Measurements from ENCODE around the gene ADRM1.

ADRM1 gene

DNA sequence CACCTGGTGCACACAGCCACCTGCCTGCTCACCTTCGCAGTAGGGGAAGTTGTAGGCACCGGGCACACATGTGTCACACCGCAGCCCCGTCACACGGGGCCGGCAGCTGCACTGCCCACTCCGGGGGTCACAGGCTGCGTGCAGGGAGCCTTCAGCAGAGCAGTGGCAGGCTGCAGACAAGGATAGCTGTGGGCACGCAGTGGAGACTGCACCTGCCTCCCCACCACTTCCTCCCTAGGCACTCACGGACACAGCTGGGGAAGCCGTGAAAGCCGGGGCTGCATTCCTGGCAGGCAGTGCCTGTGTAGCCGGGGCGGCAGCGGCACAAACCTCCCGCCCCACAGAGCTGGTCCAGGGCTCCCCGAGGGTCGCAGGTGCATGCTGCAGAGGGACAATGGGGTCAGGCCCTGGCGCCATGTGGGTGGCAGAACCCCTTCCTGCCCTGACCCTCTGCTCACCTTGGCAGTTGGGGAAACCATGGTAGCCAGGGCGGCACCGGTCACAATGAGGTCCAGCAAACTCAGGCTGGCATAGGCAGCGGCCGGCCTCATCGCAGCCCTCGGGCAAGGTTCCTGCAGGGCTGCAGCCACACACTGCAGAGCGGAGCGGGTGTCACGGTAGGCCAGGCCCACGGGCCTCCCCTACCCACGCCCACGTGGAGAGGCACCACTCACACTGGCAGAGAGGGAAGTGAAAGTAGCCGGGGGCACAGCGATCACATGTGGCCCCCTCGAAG, 34.9 kb downstream of the ADRM1 start:
- no peaks in the 10 kb centered on the region for H3K4me1 ChIP-seq (ENCODE audit: control insufficient read depth, insufficient read depth, low read length)
- no peaks in the 10 kb centered on the region for H3K9me3 ChIP-seq (ENCODE audit: control insufficient read depth, low read length)
- H3K27ac ChIP-seq (ENCODE audit: insufficient read depth, low read depth, low read length, poor library complexity, severe bottlenecking): no peak overlapping the region
- WGBS, 2 experiments: 95 to 97% methylated on average over 34 of the region's 34 CpGs
- H3K4me3 ChIP-seq (ENCODE audit: insufficient read depth, low read depth, low read length): no peak overlapping the region
- H3K27me3 ChIP-seq (ENCODE audit: control insufficient read depth, insufficient read depth, low read length, poor library complexity, severe bottlenecking): no peaks in the 10 kb centered on the region
- H3K36me3 ChIP-seq (ENCODE audit: control insufficient read depth, insufficient read depth, low read length): peaks cover 28% of the 10 kb centered on the region

DNA sequence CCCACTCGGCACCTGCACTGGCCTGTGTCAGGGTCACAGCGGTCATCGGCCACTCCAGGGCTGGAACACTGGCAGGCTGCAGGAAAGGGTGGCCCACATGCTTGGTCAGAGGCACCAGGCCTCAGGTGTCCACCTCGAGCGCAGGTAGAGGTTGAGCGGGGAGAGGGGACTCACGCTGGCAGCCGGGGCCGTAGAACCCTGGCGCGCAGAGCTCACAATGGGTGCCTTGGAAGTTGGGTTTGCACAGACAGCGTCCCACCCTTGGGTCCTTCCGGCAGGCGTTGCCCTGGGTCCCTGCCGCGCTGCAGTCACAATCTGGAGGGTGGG, 35.5 kb downstream of the ADRM1 start:
- Histone ChIP-seq H3K4me1 (ENCODE audit: control insufficient read depth, insufficient read depth, low read length) (no peaks in the 10 kb centered on the region), H3K27ac (ENCODE audit: insufficient read depth, low read depth, low read length, poor library complexity, severe bottlenecking) (no peak overlapping the region), H3K27me3 (ENCODE audit: control insufficient read depth, insufficient read depth, low read length, poor library complexity, severe bottlenecking) (no peaks in the 10 kb centered on the region), H3K36me3 (ENCODE audit: control insufficient read depth, insufficient read depth, low read length) (peaks cover 23% of the 10 kb centered on the region), H3K4me3 (ENCODE audit: insufficient read depth, low read depth, low read length) (no peak overlapping the region), H3K9me3 (ENCODE audit: control insufficient read depth, low read length) (no peaks in the 10 kb centered on the region)
- WGBS, 2 experiments: 95% methylated on average over 16 of the region's 16 CpGs

DNA sequence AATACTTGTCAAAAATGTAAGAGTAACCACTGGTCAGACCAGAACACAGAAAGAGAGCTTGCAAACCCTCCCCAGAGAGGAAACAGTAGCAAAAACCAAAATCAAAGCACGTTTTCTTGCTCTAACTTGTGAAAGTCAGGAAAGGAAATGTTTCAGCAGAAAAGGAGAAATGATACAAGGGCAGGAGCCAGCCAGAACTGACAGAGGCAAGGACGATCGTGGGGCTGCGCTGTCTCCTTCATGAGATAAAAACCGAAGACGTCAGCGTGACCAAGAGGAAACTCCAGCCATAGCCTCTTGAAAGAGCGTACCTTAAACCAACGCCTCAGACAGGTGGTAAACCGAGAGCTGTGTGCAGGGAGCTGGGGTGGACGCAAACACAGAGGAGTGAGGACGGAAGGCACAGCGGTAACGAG, 36.9 kb downstream of the ADRM1 start:
- Histone ChIP-seq H3K9me3 (ENCODE audit: control insufficient read depth, low read length) (no peaks in the 10 kb centered on the region), H3K4me3 (ENCODE audit: insufficient read depth, low read depth, low read length) (no peak overlapping the region), H3K27ac (ENCODE audit: insufficient read depth, low read depth, low read length, poor library complexity, severe bottlenecking) (no peak overlapping the region), H3K36me3 (ENCODE audit: control insufficient read depth, insufficient read depth, low read length) (peaks cover 21% of the 10 kb centered on the region), H3K27me3 (ENCODE audit: control insufficient read depth, insufficient read depth, low read length, poor library complexity, severe bottlenecking) (no peaks in the 10 kb centered on the region), H3K4me1 (ENCODE audit: control insufficient read depth, insufficient read depth, low read length) (no peaks in the 10 kb centered on the region)
- 89 to 90% methylated on average over 14 of the region's 14 CpGs for WGBS, 2 experiments

DNA sequence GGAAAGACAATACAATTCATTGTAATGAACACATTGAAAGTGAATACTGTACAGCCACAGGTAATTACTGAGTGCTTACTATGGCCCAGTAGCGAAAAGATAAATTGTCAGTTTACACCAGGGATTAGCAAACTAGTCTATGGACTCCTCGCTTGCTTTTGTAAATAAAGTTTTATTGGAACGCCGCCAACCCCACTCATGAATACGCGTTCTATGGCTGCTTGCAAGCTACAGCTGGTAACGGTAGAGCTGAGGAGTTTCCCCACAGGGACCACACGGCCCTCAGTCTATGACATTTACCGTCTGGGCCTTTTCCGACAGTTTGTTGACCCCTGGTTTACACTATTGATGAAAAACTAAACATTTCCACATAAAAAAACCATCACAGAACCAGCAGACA, 40.1 kb downstream of the ADRM1 start:
- H3K27me3 ChIP-seq (ENCODE audit: control insufficient read depth, insufficient read depth, low read length, poor library complexity, severe bottlenecking): no peaks in the 10 kb centered on the region
- peaks cover 22% of the 10 kb centered on the region for H3K36me3 ChIP-seq (ENCODE audit: control insufficient read depth, insufficient read depth, low read length)
- H3K27ac ChIP-seq (ENCODE audit: insufficient read depth, low read depth, low read length, poor library complexity, severe bottlenecking): no peak overlapping the region
- no peaks in the 10 kb centered on the region for H3K4me1 ChIP-seq (ENCODE audit: control insufficient read depth, insufficient read depth, low read length)
- no peaks in the 10 kb centered on the region for H3K9me3 ChIP-seq (ENCODE audit: control insufficient read depth, low read length)
- no peak overlapping the region for H3K4me3 ChIP-seq (ENCODE audit: insufficient read depth, low read depth, low read length)
- WGBS, 2 experiments: 95 to 97% methylated on average over 10 of the region's 10 CpGs

DNA sequence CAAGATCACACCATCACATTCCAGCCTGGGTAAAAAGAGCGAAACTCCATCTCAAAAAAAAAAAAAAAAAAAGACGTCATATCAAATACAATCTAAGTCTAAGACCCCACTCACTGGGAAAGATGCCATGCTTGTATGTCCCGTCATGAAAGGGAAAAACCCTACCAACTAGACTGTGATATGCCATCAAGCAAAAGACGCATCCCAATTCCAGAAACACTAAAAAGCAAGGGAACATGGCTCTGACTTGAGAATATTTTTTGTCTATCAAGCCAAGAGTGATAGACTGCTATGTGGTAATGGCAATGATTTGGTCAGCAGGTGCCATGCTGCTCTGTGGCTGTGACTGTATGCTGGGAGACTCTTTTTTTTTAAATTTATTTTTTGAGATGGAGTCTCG, 41.3 kb downstream of the ADRM1 start:
- Histone ChIP-seq H3K4me3 (ENCODE audit: insufficient read depth, low read depth, low read length) (no peak overlapping the region), H3K27me3 (ENCODE audit: control insufficient read depth, insufficient read depth, low read length, poor library complexity, severe bottlenecking) (no peaks in the 10 kb centered on the region), H3K27ac (ENCODE audit: insufficient read depth, low read depth, low read length, poor library complexity, severe bottlenecking) (no peak overlapping the region), H3K9me3 (ENCODE audit: control insufficient read depth, low read length) (no peaks in the 10 kb centered on the region), H3K4me1 (ENCODE audit: control insufficient read depth, insufficient read depth, low read length) (no peaks in the 10 kb centered on the region), H3K36me3 (ENCODE audit: control insufficient read depth, insufficient read depth, low read length) (peaks cover 16% of the 10 kb centered on the region)
- WGBS, 2 experiments: 94 to 97% methylated on average over 5 of the region's 5 CpGs

DNA sequence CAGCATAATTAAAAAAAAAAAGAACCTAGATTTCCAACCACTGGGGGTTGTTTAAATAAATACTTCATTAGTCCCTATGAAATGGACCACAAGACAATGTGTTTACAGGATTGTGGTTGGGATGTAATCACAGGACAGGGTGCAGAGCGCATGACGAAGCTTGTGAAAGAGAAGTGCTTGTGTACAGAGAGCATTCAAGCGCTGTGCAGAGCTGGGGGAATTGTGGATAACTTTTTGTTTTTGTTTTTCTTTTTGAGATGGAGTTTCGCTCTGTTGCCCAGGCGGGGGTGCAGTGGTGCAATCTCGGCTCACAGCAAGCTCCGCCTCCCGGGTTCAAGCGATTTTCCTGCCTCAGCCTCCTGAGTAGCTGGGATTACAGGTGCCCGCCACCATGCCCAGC, 42.0 kb downstream of the ADRM1 start:
- Histone ChIP-seq H3K4me3 (ENCODE audit: insufficient read depth, low read depth, low read length) (no peak overlapping the region), H3K27me3 (ENCODE audit: control insufficient read depth, insufficient read depth, low read length, poor library complexity, severe bottlenecking) (no peaks in the 10 kb centered on the region), H3K36me3 (ENCODE audit: control insufficient read depth, insufficient read depth, low read length) (peaks cover 15% of the 10 kb centered on the region), H3K27ac (ENCODE audit: insufficient read depth, low read depth, low read length, poor library complexity, severe bottlenecking) (no peak overlapping the region), H3K4me1 (ENCODE audit: control insufficient read depth, insufficient read depth, low read length) (no peaks in the 10 kb centered on the region), H3K9me3 (ENCODE audit: control insufficient read depth, low read length) (no peaks in the 10 kb centered on the region)
- WGBS, 2 experiments: 93% methylated on average over 10 of the region's 10 CpGs

DNA sequence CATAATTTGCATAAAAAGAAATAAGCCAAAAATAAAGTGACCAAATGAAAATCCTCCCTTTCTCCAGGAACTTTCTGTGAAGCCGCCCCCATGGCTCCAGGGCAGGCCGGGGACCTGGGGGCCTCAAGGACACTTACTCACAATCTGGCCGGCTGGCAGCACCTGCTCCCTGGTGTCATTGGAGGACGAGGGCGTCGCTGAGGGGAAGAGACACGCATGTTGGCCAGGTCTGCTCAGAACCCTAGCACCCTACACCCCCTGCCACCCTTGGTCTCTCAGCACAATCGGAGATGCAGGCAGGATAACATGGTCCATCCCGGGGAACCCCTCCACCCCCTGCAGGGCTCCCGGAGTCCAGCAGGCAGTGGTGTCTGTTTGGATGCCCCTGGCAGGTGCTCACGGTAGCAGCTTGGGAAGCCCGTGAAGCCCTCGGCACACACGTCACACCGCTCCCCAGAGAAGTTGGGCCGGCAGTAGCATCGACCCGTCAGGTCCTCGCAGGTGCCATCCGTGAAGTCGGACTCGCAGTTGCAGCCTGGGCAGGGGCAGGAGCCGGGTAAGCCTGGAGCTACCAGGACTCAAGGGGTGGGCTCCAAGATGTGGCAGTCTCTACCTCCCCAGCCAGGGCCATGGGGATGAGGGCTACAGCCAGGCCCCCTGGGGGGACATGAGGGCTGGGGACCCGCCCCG, 43.0 kb downstream of the ADRM1 start:
- 91 to 92% methylated on average over 25 of the region's 25 CpGs for WGBS, 2 experiments
- Histone ChIP-seq H3K36me3 (ENCODE audit: control insufficient read depth, insufficient read depth, low read length) (peaks cover 17% of the 10 kb centered on the region), H3K9me3 (ENCODE audit: control insufficient read depth, low read length) (no peaks in the 10 kb centered on the region)

DNA sequence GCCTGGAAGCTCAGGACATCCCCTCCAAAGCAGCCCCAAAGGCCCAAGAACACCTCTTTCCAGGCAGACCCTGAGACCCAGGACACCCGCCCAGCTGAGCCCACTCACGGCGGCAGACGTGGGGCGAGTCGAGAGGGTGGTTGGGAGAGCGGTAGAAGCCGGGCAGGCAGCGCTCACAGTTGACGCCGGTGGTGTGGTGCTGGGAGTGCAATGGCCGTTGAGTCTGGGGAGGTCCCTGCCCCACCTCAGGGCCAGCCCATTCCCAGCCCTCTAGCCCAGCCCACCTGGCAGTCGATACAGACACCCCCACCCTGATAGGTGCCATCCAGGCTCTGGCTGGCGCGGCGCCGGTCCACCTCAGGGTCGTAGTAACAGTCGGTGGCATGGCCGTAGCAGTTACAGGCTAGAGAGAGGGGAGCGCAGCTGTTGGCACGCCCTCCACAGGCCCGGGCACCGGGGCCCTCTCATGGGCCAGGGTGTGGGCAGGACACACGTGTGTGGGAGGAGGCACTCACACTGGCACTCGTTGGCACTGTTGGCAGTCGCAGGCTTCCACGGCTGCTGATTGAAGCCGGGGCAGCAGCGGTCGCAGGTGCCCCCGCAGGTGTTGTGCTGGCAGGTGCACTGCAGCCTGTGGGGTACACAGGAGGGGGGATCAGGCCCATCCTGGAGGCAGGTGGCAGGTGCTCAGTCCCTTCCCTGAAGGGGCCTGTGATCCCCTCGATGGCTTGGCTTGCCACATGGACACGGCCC, 43.8 kb downstream of the ADRM1 start:
- Histone ChIP-seq H3K27me3 (ENCODE audit: control insufficient read depth, insufficient read depth, low read length, poor library complexity, severe bottlenecking) (no peaks in the 10 kb centered on the region), H3K4me3 (ENCODE audit: insufficient read depth, low read depth, low read length) (no peak overlapping the region), H3K27ac (ENCODE audit: insufficient read depth, low read depth, low read length, poor library complexity, severe bottlenecking) (no peak overlapping the region), H3K9me3 (ENCODE audit: control insufficient read depth, low read length) (no peaks in the 10 kb centered on the region), H3K36me3 (ENCODE audit: control insufficient read depth, insufficient read depth, low read length) (peaks cover 17% of the 10 kb centered on the region), H3K4me1 (ENCODE audit: control insufficient read depth, insufficient read depth, low read length) (no peaks in the 10 kb centered on the region)
- WGBS, 2 experiments: 97% methylated on average over 34 of the region's 34 CpGs

More for the DNA sequence above, 43.0 kb downstream of the ADRM1 start:
- Histone ChIP-seq H3K27me3 (ENCODE audit: control insufficient read depth, insufficient read depth, low read length, poor library complexity, severe bottlenecking) (no peaks in the 10 kb centered on the region), H3K27ac (ENCODE audit: insufficient read depth, low read depth, low read length, poor library complexity, severe bottlenecking) (no peak overlapping the region), H3K4me3 (ENCODE audit: insufficient read depth, low read depth, low read length) (no peak overlapping the region), H3K4me1 (ENCODE audit: control insufficient read depth, insufficient read depth, low read length) (no peaks in the 10 kb centered on the region)

DNA sequence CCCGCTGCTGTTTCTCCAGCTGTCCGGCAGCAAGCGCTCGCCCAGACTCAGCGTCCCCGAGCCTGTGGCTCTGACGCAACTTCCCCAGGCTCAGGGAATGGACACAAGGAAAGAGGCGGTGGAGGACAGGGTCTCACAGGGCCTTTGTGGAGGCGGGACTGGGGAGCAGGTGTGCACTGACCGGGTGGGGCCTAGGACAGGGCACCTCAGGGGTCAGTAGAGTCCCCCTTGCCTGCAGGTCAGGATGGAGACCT, 44.3 kb downstream of the ADRM1 start:
- no peaks in the 10 kb centered on the region for H3K4me1 ChIP-seq (ENCODE audit: control insufficient read depth, insufficient read depth, low read length)
- H3K27me3 ChIP-seq (ENCODE audit: control insufficient read depth, insufficient read depth, low read length, poor library complexity, severe bottlenecking): no peaks in the 10 kb centered on the region
- H3K4me3 ChIP-seq (ENCODE audit: insufficient read depth, low read depth, low read length): no peak overlapping the region
- H3K27ac ChIP-seq (ENCODE audit: insufficient read depth, low read depth, low read length, poor library complexity, severe bottlenecking): no peak overlapping the region
- WGBS, 2 experiments: 96 to 97% methylated on average over 10 of the region's 10 CpGs
- peaks cover 17% of the 10 kb centered on the region for H3K36me3 ChIP-seq (ENCODE audit: control insufficient read depth, insufficient read depth, low read length)
- no peaks in the 10 kb centered on the region for H3K9me3 ChIP-seq (ENCODE audit: control insufficient read depth, low read length)

DNA sequence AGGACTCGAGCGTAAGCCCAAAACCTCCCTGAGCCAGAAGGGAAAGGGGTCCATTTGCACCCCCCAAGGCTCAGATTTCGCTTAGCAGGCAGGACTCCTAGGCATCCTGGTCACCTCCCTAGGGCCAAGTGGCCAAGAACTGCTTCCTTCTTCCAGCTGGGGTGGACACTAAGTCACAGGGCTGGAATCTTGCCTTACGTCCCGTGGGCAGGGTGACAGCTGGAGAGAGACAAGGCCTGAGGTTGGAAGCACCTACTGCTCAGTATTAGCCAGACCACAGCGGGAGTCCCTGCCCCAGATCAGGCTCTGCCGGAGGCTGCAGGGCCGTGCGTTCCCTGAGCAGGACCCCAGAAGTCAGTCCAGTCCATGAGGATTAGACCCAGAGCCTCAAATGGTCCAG, 44.6 kb downstream of the ADRM1 start:
- Histone ChIP-seq H3K4me1 (ENCODE audit: control insufficient read depth, insufficient read depth, low read length) (no peaks in the 10 kb centered on the region), H3K36me3 (ENCODE audit: control insufficient read depth, insufficient read depth, low read length) (peaks cover 17% of the 10 kb centered on the region), H3K9me3 (ENCODE audit: control insufficient read depth, low read length) (no peaks in the 10 kb centered on the region), H3K4me3 (ENCODE audit: insufficient read depth, low read depth, low read length) (no peak overlapping the region), H3K27me3 (ENCODE audit: control insufficient read depth, insufficient read depth, low read length, poor library complexity, severe bottlenecking) (no peaks in the 10 kb centered on the region), H3K27ac (ENCODE audit: insufficient read depth, low read depth, low read length, poor library complexity, severe bottlenecking) (no peak overlapping the region)
- WGBS, 2 experiments: 83 to 84% methylated on average over 9 of the region's 9 CpGs
